ENCODE measurements around the gene PXYLP1. TPM values are rescaled to one million over a fixed set of nuclear protein-coding genes. Genes with fewer than 3 reads are reported as not detected.

PXYLP1 gene
- total and polyA plus RNA-seq, 2 of the 8 experiments (the other 6 are each of a cell fraction or from before 2014, with no cell fraction given) = 19.4 to 20.6 TPM

GRCh38 chr3:141332416-141332815 lies 100.8 kb downstream of the PXYLP1 start:
- ChIA-PET CTCF (ENCODE audit: partially characterized antibody) (interaction anchor here (0.8 to 2.2 kb wide), 3 partner anchors 13 to 92 kb away, joined by 3 to 10 read pairs (median 3); no protein-coding TSS in a partner anchor), POLR2A (ENCODE audit: partially characterized antibody) (no interaction called here)
- 89% methylated on average over 5 of the region's 5 CpGs; no CpG with 5 or more reads in 1 of the 2 experiments for WGBS, 2 experiments (ENCODE audit: extremely low coverage in 1 of 2, insufficient coverage in 1 of 2, insufficient read length in 1 of 2, insufficient replicate concordance in 2 of 2, low coverage in 1 of 2, low lambda C conversion rate in 2 of 2, missing lambda C conversion rate in 1 of 2)

More at GRCh38 chr3:141332416-141332815, 100.8 kb downstream of the PXYLP1 start:
- FAIRE-seq (no peak), DNase-seq (ENCODE audit: low read depth in 1 of 2, low spot score in 2 of 2) (no peak)
- H3K23ac ChIP-seq (ENCODE audit: insufficient read length) = no peak overlapping the region
- no peak overlapping the region for H3K4me2 ChIP-seq (ENCODE audit: insufficient read depth in 1 of 2, low read depth in 2 of 2, low read length in 2 of 2)
- no peaks in the 10 kb centered on the region for H3K36me3 ChIP-seq (ENCODE audit: control insufficient read depth in 2 of 4, insufficient read depth in 4 of 4, low read length in 3 of 4)
- H3K27ac ChIP-seq (ENCODE audit: low read depth, low read length) = no peak overlapping the region
- H3K4ac ChIP-seq (replicated peaks; ENCODE audit: insufficient read length, low read depth, low read length) = no peak overlapping the region
- no peak overlapping the region for H3K9ac ChIP-seq (replicated peaks in 1 of 4; ENCODE audit: extremely low read depth in 1 of 4, low read depth in 3 of 4, low read length in 3 of 4)
- H3K79me1 ChIP-seq (ENCODE audit: low read depth, low read length) = no peaks in the 10 kb centered on the region
- H4K20me1 ChIP-seq (replicated peaks in 1 of 2; ENCODE audit: control insufficient read depth in 1 of 2, insufficient read depth in 2 of 2, low read length in 2 of 2) = no peaks in the 10 kb centered on the region
- no peak overlapping the region for H4K91ac ChIP-seq (replicated peaks; ENCODE audit: insufficient read length, low read length)
- no peaks in the 10 kb centered on the region for H3K23me2 ChIP-seq (ENCODE audit: low read depth, low read length)
- no peak for TF ChIP-seq SP2 (IDR thresholded peaks at IDR 0.05; ENCODE audit: low read length)
- no peak for TF ChIP-seq POLR2A (IDR thresholded peaks at IDR 0.05; ENCODE audit: control extremely low read depth in 1 of 2, low read depth in 2 of 2, low read length in 2 of 2)
- TF ChIP-seq CEBPB (IDR thresholded peaks at IDR 0.05; ENCODE audit: low read depth, low read length) = no peak
- no peak overlapping the region for H2BK12ac ChIP-seq (ENCODE audit: low read depth, low read length)
- H3K79me2 ChIP-seq (ENCODE audit: control insufficient read depth in 1 of 2, insufficient read depth in 2 of 2, low read length in 2 of 2) = no peaks in the 10 kb centered on the region
- H3K27me3 ChIP-seq (replicated peaks in 1 of 4; ENCODE audit: control insufficient read depth in 3 of 4, extremely low read depth in 1 of 4, insufficient read depth in 3 of 4, low read length in 3 of 4) = no peaks in the 10 kb centered on the region
- no peaks in the 10 kb centered on the region for H3K9me3 ChIP-seq (ENCODE audit: insufficient read depth in 2 of 2, low read depth in 1 of 2, low read length in 1 of 2)
- no peak overlapping the region for H2AFZ ChIP-seq (ENCODE audit: low read length)
- H3K4me1 ChIP-seq (replicated peaks in 1 of 4; ENCODE audit: control insufficient read depth in 3 of 4, insufficient read depth in 4 of 4, low read length in 3 of 4) = peaks cover 0 to 5% (median 3%) of the 10 kb centered on the region in 4 experiments; a peak in 3 of 7 replicates
- H3K4me3 ChIP-seq (ENCODE audit: extremely low read depth in 1 of 4, insufficient read depth in 2 of 4, low read depth in 3 of 4, low read length in 4 of 4) = no peak overlapping the region
- no peak overlapping the region for H3K14ac ChIP-seq (ENCODE audit: insufficient read length)
- H4K5ac ChIP-seq (ENCODE audit: insufficient read length, low read depth, low read length) = no peak overlapping the region
- H3K18ac ChIP-seq (ENCODE audit: extremely low read depth, low read length) = no peak overlapping the region
- H2BK20ac ChIP-seq (ENCODE audit: low read length) = no peak overlapping the region
- H2BK120ac ChIP-seq (replicated peaks; ENCODE audit: low read depth, low read length) = no peak overlapping the region
- no peak overlapping the region for H4K8ac ChIP-seq (ENCODE audit: extremely low read depth, insufficient read depth, low read length)
- no peak overlapping the region for H2AK5ac ChIP-seq (ENCODE audit: low read depth, low read length)
- H2BK15ac ChIP-seq (ENCODE audit: low read length) = no peak overlapping the region
- H3K56ac ChIP-seq (replicated peaks; ENCODE audit: insufficient read length, low read depth, low read length) = no peak overlapping the region
- no peak overlapping the region for H2BK5ac ChIP-seq (ENCODE audit: low read depth, low read length)
